ENCODE data around the gene IL1RN. TPM values are rescaled to one million over a fixed set of nuclear protein-coding genes. Genes with fewer than 3 reads are reported as not detected.

Gene IL1RN
- polyA plus RNA-seq, 1 experiment = not detected

DNA sequence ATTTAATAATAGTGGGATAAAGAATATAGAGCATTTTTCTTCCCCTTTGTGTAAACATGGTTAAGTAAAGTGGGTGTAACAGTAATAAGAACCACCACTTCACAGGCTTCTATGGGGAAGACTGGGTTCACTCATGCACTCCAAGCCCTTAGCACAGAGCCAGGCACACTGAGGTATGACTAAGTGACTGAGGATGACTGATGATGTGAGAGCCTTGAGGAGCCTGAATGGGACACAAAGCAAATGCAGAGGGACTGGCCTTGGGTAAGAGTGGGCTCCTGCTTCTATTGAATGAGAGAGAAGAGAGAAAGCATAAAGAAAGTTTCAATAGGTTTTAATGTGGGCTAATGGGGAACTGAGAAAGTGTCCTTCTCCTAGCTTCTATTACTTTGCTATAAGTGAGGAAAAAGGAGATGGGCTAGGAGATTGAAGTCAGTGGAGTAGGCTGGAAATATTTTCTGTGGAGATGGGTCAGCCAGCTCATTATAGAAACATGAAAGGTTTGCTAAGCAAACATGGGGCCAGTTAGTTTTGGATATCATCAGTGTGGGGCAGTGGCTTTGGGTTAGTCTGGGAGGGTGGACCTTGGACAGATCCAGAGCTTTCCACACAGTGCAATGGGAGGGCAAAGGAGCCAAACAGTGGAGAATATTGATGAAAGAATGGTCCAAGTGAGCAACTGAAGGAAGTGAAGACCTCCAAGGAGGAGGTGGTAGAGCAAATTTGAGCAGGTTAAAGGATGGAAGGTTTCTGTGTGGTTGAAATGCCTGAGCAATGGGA lies 39.0 kb upstream of the IL1RN start:
- Histone ChIP-seq H3K36me3 (ENCODE audit: control insufficient read depth, insufficient read depth, low read length) (no peaks in the 10 kb centered on the region), H3K27me3 (ENCODE audit: control insufficient read depth, insufficient read depth, low read length) (peaks cover 11% of the 10 kb centered on the region), H3K4me3 (ENCODE audit: low read depth, low read length) (no peak overlapping the region)
- no peak for DNase-seq (ENCODE audit: low read depth)
- TF ChIP-seq, protein P1, sequence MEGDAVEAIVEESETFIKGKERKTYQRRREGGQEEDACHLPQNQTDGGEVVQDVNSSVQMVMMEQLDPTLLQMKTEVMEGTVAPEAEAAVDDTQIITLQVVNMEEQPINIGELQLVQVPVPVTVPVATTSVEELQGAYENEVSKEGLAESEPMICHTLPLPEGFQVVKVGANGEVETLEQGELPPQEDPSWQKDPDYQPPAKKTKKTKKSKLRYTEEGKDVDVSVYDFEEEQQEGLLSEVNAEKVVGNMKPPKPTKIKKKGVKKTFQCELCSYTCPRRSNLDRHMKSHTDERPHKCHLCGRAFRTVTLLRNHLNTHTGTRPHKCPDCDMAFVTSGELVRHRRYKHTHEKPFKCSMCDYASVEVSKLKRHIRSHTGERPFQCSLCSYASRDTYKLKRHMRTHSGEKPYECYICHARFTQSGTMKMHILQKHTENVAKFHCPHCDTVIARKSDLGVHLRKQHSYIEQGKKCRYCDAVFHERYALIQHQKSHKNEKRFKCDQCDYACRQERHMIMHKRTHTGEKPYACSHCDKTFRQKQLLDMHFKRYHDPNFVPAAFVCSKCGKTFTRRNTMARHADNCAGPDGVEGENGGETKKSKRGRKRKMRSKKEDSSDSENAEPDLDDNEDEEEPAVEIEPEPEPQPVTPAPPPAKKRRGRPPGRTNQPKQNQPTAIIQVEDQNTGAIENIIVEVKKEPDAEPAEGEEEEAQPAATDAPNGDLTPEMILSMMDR (IDR thresholded peaks at IDR 0.05; ENCODE audit: insufficient read depth, low read depth, low read length) = no peak
- ChIA-PET CTCF (interaction anchor here (1.8 to 2.2 kb wide), 2 partner anchors 9 to 111 kb away, joined by 9 to 11 read pairs; no protein-coding TSS in a partner anchor), POLR2A (no interaction called here)

DNA sequence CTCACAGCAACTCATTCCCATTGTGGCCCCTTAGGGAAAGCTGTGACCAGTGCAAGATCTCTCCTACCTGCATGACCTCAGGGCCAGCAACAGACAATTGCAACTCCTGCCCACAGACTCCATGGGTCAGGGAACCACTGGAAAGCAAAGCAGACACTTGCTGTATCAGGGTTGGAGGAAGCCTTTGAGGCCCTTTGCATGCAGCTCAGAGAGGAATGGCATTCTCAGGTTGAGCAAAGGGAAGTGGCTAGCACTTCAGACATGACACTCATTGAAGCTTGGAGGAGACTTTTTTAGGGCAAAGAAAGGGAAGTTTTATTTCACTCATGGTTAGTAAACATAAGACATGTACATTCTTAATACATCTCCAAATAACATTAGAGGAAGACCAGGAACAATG lies 37.5 kb upstream of the IL1RN start:
- CTCF ChIA-PET = interaction anchor here (1.0 to 2.3 kb wide), 4 partner anchors 10 to 300 kb away, joined by 3 to 10 read pairs (median 6); no protein-coding TSS in a partner anchor
- POLR2A ChIA-PET = no interaction called here

DNA sequence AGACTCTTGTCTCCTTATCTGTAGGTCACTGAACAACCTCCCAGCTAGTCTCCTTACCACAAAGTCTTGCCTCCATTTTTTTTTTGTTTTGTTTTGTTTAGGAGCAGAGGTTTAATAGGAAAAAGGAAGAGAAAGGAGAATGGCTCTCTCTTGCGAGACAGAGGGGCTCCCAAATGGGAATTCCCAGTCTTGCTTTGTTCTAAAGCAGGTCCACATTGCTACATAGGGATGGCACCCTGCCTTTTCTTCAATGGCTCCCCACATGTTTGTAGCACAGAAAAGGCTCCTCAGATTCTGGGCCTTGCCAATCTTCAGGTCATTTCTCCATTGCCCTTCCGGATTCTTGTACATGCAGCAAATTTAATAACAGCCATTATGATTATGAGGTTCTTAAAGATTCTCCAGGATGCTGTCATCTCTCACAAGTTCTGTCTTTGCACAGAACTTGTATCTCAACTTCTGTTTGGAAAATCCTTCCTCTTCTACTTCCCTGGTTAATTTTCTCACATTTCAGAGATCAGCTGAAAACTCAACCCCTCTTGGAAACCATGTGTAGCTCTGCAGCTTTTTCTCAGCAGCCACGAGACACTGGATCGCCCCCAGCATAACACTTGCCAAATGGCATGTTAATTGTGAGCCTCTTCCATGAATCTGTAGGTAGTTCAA lies 36.0 kb upstream of the IL1RN start:
- no peaks in the 10 kb centered on the region for H3K36me3 ChIP-seq (ENCODE audit: control insufficient read depth, insufficient read depth, low read length)
- no peak for DNase-seq (ENCODE audit: low read depth)
- ChIA-PET CTCF (interaction anchor here (0.8 to 2.3 kb wide), 2 partner anchors 11 to 50 kb away, joined by 4 to 10 read pairs; no protein-coding TSS in a partner anchor), POLR2A (no interaction called here)
- TF ChIP-seq, protein P1 (IDR thresholded peaks at IDR 0.05; ENCODE audit: insufficient read depth, low read depth, low read length) = no peak
- peaks cover 13% of the 10 kb centered on the region for H3K27me3 ChIP-seq (ENCODE audit: control insufficient read depth, insufficient read depth, low read length)
- no peak overlapping the region for H3K4me3 ChIP-seq (ENCODE audit: low read depth, low read length)

More for the DNA sequence above, 37.5 kb upstream of the IL1RN start:
- Histone ChIP-seq H3K36me3 (ENCODE audit: control insufficient read depth, insufficient read depth, low read length) (no peaks in the 10 kb centered on the region), H3K27me3 (ENCODE audit: control insufficient read depth, insufficient read depth, low read length) (peaks cover 13% of the 10 kb centered on the region), H3K4me3 (ENCODE audit: low read depth, low read length) (no peak overlapping the region)
- TF ChIP-seq, protein P1 (IDR thresholded peaks at IDR 0.05; ENCODE audit: insufficient read depth, low read depth, low read length) = no peak
- DNase-seq (ENCODE audit: low read depth) = no peak

DNA sequence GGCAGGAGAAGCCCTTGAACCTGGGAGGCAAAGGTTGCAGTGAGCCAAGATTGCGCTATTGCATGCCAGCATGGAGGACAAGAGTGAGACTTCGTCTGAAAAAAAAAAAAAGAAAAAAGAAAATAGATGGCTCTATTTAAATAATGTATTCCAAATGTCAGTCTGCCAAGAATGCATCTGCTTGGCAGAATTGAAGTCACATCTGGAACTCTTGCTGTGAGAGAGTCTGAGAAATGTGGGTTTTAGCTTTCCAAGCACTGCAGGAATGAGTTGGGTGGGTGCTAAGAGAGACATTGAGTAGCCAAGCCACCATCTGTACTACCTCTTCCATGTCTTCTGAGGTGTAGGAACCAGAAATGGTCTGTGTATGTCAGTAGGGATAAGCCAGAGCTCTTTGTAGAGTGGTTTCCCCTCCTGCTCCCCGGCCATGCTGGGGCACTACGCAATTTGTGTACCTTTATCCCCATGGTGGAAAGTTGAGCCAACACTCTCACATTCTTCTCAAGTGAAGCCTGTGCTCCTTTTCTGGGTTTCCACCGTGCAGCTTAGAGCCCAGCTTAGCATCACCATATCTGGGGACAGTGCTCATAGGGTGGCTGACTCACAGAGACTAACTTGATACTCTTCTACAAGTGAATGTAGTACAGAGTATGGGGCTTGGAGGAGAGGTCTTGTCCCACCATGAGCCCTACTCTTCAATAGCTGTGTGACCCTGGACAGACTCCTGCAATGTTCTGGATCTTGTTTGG lies 34.4 kb upstream of the IL1RN start:
- TF ChIP-seq, protein P1 (IDR thresholded peaks at IDR 0.05; ENCODE audit: insufficient read depth, low read depth, low read length) = no peak
- ChIA-PET CTCF (interaction anchor here (1.5 to 2.1 kb wide), 3 partner anchors 9 to 106 kb away, joined by 3 to 6 read pairs (median 4); no protein-coding TSS in a partner anchor), POLR2A (no interaction called here)
- H3K36me3 ChIP-seq (ENCODE audit: control insufficient read depth, insufficient read depth, low read length) = no peaks in the 10 kb centered on the region
- H3K27me3 ChIP-seq (ENCODE audit: control insufficient read depth, insufficient read depth, low read length) = peaks cover 9% of the 10 kb centered on the region; the same call in 1 of the 2 replicates
- DNase-seq (ENCODE audit: low read depth) = no peak
- no peak overlapping the region for H3K4me3 ChIP-seq (ENCODE audit: low read depth, low read length)

Measured in BJ (cell line).